Skeletal muscle cell (primary cell): ENCODE measurements around the gene ZNF691.
"Not testable (repeated sequence)": the region's sequence is repeated elsewhere in the genome, so short reads cannot be mapped to it uniquely, and the experiment has no call there.

Experiments used
- DNase-seq: peaks from one replicate; pipeline ENCODE4 v3.0.0-alpha.2; 2010; ENCODE audit warnings: low read depth
- H3K4me3 ChIP-seq: 2 replicates; pipeline ENCODE4 v1.5.1; 2011; ENCODE audit warnings: low read depth, mild to moderate bottlenecking, control low read depth, low read length, moderate library complexity

Gene ZNF691

GRCh38 chr1:42846257-42847110 lies at the start of gene ZNF691:
Gene ZNF691, plus strand, starts transcription at chr1:42846613. Its CDS starts 3,046 bp downstream, at chr1:42849659.
- H3K4me3 ChIP-seq: peak within 1 kb of the TSS; percentile 82
- DNase-seq: peak; percentile 90

- H3K4me3 ChIP-seq: no peak overlapping the region
- DNase-seq: no peak
Measured at GRCh38 chr1:42797414-42797813, 49.0 kb upstream of the ZNF691 start.

- DNase-seq: no peak
- no peak overlapping the region for H3K4me3 ChIP-seq
Measured at GRCh38 chr1:42797979-42798378, 48.4 kb upstream of the ZNF691 start.

- no peak overlapping the region for H3K4me3 ChIP-seq
- no peak for DNase-seq
Measured at GRCh38 chr1:42801832-42802473, 44.5 kb upstream of the ZNF691 start.

GRCh38 chr1:42806171-42806570 lies 40.2 kb upstream of the ZNF691 start:
- H3K4me3 ChIP-seq: no peak overlapping the region
- DNase-seq: no peak

- no peak overlapping the region for H3K4me3 ChIP-seq
- no peak for DNase-seq
Measured at GRCh38 chr1:42806593-42806992, 39.8 kb upstream of the ZNF691 start.

GRCh38 chr1:42807056-42807668 lies 39.3 kb upstream of the ZNF691 start:
- no peak overlapping the region for H3K4me3 ChIP-seq
- no peak for DNase-seq

- DNase-seq, H3K4me3 ChIP-seq: not testable (repeated sequence)
Measured at GRCh38 chr1:42814815-42815214, 31.6 kb upstream of the ZNF691 start.

GRCh38 chr1:42815941-42816584 lies 30.4 kb upstream of the ZNF691 start:
- no peak for DNase-seq
- peak overlapping the region; percentile 72 for H3K4me3 ChIP-seq

- DNase-seq: peak; percentile 43
- H3K4me3 ChIP-seq: peak within 1 kb of the TSS; percentile 72
Measured at GRCh38 chr1:42816585-42817439, 29.6 kb upstream of the ZNF691 start, which contains the start of the genes ERMAP and SVBP. Gene ERMAP, plus strand, starts transcription at chr1:42817122. Its CDS starts 13,327 bp downstream, at chr1:42830449. Gene SVBP, minus strand, starts transcription at chr1:42817397. Its CDS starts 853 bp downstream, at chr1:42816544.

GRCh38 chr1:42817440-42817767 lies 29.0 kb upstream of the ZNF691 start:
- peak overlapping the region; percentile 72 for H3K4me3 ChIP-seq
- no peak for DNase-seq

- peak overlapping the region; percentile 72 for H3K4me3 ChIP-seq
- DNase-seq: no peak
Measured at GRCh38 chr1:42817976-42818375, 28.4 kb upstream of the ZNF691 start.

GRCh38 chr1:42820813-42821212 lies 25.6 kb upstream of the ZNF691 start:
- H3K4me3 ChIP-seq: no peak overlapping the region
- DNase-seq: no peak

GRCh38 chr1:42821690-42822089 lies 24.7 kb upstream of the ZNF691 start:
- no peak overlapping the region for H3K4me3 ChIP-seq
- DNase-seq: no peak

- no peak for DNase-seq
- H3K4me3 ChIP-seq: no peak overlapping the region
Measured at GRCh38 chr1:42822800-42823392, 23.5 kb upstream of the ZNF691 start.

- no peak overlapping the region for H3K4me3 ChIP-seq
- DNase-seq: no peak
Measured at GRCh38 chr1:42824481-42825035, 21.9 kb upstream of the ZNF691 start.

- H3K4me3 ChIP-seq: no peak overlapping the region
Measured at GRCh38 chr1:42825036-42825851, 21.2 kb upstream of the ZNF691 start.

GRCh38 chr1:42830631-42831030 lies 15.8 kb upstream of the ZNF691 start:
- no peak for DNase-seq

More at GRCh38 chr1:42825036-42825851, 21.2 kb upstream of the ZNF691 start:
- DNase-seq: no peak

More at GRCh38 chr1:42830631-42831030, 15.8 kb upstream of the ZNF691 start:
- H3K4me3 ChIP-seq: no peak overlapping the region
